ENCODE measurements around the gene RNF130. TPM values are rescaled to one million over a fixed set of nuclear protein-coding genes. Genes with fewer than 3 reads are reported as not detected.
"Not testable (repeated sequence)": the region's sequence is repeated elsewhere in the genome, so short reads cannot be mapped to it uniquely, and the experiment has no call there.

The RNF130 gene
- total RNA-seq, 2 donors from 2014 or later = 39.7 to 52.1 TPM

DNA sequence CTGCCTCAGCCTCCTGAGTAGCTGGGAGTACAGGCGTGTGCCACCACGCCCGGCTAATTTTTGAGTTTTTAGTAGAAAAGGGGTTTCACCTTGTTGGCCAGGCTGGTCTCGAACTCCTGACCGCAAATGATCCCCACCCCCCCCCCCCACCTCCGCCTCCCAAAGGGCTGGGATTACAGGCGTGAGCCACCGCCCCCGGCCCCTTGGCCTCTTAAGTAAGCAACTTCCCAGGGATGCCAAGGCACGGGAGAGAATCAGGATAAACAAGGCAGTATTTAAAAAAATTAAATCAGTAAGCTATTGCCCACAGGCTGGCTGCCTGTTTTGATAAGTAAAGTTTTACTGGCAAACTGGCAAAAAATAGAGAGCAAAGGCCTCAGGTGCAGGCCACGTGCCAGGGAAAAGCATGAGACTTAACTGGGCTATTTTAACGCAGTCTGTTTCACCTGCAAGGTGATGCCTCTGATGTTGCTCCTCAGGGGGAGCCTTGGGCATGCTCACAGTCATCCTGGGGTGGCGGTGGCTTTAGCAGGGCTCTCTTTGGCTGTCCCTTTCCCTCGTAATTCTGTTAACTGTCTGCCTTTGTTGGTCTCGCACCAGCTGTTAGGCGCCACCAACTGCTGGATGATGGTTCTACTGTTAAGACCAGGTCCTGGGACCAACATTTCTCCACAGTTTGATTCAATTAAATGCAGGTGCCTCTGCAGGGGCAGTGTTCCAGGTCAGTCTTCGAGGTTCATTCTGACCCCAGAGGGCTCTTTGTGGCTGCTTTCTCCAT is 19.4 kb upstream of the RNF130 start:
- DNase-seq (peak; percentile 54 to 59), ATAC-seq (peak; percentile 82)
- intact Hi-C loops (cut with DNase I, micrococcal nuclease) = no loop called here

DNA sequence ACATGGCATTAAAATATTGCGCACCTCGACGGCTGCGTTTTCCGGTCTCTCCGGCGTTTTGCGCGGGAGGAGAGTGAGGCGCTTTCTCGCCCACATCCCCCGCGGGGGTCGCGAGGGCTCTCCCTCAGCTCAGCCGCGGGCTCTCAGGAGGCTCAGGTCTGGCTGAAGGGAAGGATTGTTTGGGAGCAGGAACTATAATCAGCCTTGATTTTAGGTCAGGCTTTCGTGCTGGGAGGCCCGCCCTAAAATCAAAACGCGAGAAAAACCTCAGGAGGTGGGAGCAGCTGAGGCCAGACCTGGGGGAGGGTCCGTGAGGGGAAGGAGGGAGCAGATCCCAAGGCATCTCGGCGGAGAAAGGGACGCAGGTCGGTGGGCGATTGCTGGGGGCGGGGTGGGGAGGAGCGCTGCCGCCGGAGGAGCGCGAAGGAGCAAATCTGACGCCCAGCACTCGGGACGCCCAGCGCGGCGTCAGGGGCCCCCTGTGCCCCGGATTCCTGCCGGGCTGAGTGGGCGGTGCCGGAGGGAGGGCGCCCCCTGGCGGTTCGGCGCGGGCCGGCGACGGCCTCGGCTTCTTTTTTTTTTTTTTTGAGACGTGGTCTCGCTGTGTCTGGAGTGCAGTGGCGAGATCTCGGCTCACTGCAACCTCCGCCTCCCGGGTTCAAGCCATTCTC is 18.7 kb upstream of the RNF130 start:
- intact Hi-C loops (cut with DNase I, micrococcal nuclease) = no loop called here
- DNase-seq (peak; percentile 49 to 78), ATAC-seq (peak; percentile 81)

DNA sequence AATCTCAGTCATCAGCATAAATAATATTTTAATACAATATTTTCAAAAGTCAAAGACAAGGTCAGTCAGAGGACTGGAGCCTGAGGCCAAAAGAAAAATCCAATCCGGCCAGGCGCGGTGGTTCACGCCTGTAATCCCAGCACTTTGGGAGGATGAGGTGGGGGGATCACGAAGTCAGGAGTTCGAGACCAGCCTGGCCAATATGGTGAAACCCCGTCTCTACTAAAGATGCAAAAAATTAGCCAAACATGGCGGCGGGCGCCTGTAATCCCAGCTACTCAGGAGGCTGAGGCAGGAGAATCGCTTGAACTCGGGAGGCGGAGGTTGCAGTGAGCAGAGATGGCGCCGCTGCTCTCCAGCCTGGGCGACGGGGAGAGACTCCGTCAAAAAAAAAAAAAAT is 18.1 kb upstream of the RNF130 start:
- DNase-seq = not testable (repeated sequence)
- intact Hi-C loops (cut with DNase I, micrococcal nuclease) = loop anchor here in 1 of 2 donors (10.0 kb wide), 1 partner anchor 105 kb away; no protein-coding TSS in a partner anchor

DNA sequence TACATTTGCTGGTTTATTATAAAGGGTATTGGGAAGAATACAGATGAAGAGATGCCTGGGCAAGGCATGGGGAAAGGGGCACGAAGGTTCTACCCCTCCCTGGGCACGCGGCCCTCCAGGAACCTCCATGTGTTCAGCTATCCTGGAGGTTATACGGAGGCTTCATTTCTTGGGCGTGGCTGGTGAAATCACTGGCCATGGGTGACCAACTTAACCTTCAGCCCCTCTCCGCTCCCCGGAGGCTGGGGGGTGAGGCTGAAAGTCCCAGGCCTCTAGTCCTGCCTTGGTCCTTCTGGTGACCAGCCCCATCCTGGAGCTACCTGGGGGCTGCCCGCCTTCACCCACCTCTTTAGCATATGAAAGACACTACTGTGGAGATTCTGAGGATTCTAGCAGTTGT is 17.0 kb upstream of the RNF130 start:
- no peak for ATAC-seq
- intact Hi-C loops (cut with DNase I, micrococcal nuclease) = loop anchor here in 1 of 2 donors (10.0 kb wide), 1 partner anchor 104 kb away; no protein-coding TSS in a partner anchor
- DNase-seq = no peak

More for the DNA sequence above, 18.1 kb upstream of the RNF130 start:
- ATAC-seq = not testable (repeated sequence)

DNA sequence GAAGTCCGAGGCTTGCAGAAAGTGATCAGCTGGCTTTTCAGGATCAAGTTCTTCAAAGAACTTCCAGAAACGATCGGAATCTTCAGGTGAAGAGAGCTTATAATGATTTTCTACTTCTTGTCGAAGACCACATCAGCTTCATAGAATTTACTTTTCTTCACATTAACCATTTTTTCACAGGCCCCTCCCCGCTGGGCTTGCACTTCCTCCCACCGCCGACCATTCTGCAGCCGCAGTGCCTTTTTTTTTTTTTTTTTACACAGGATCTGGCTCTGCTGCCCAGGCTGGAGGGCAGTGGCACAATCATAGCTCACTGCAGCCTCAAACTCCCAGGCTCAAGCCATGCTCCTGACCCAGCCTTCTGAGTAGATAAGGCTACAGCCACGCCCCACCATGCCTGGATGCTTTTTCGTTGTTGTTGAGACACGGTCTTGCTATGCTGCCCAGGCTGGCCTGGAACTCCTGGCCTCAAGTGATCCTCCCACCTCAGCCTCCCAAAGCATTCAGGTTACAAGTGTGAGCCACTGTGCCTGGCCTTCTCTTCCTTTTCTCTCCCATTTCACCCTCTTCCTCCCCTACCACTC is 15.3 kb upstream of the RNF130 start:
- intact Hi-C loops (cut with DNase I, micrococcal nuclease) = loop anchor here in 1 of 2 donors (10.0 kb wide), 1 partner anchor 102 kb away; no protein-coding TSS in a partner anchor
- DNase-seq (no peak), ATAC-seq (no peak)

DNA sequence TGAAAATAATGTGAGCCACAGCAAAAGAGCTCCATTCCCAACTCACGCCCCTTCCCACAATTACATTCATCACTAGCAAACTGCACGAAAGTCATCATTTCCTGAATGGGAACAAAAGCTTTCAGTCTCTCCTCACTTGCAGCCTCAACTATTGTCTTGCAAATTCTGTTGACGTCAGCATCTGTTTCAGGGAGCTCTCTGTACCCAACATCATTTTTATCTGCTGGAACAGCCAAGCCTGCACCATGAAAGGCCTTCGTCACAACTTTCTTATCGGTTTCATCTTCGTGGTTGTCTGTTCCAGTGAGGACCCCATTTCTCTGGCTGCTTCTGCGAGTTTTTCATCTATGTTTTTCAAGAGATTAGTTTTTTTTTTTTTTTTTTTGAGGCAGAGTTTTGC is 14.3 kb upstream of the RNF130 start:
- ATAC-seq = no peak
- DNase-seq = no peak
- intact Hi-C loops (cut with DNase I, micrococcal nuclease) = loop anchor here in 1 of 2 donors (10.0 kb wide), 1 partner anchor 101 kb away; no protein-coding TSS in a partner anchor

DNA sequence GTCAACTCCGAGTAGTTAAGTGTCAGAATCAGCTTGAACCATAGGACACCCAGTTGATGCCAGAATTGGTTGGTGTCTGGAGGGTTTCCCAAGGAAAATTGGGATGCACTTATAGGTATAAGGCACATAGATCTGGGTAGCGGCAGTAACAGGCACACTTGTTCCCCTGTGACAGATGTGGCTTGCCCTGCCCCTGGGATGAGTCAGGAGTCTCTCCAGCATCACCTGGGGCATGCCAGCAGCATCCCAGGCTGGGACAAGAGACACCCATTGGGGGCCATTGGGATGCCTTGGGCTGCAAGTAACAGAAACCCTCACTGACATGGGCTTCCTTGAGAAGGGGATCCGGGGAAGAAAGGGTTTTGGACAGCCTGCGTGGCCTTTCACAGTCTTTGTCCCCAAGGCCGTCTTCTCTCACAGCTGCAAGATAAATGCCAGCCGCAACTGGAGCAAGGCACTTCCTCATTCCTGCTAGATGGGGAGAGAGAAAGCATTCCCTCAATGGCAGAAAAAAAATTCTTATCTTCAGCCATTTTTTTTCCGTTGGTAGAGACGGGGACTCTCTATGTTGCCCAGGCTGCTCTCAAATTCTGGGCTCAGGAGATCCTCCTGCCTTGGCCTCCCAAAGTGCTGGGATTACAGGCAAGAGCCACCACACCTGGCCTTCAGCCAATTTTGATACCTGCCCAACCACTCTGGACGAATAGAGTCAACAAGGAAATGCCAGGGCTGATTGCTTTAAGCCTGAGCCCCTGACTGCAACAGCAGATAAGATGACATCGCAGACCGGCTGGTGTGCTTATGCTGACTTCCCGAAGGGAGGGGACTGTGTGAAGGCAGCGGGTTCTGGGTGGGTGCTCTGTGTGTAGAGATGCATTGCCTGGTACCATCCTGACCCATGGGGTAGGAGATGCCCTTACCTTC is 13.3 kb upstream of the RNF130 start:
- intact Hi-C loops (cut with DNase I, micrococcal nuclease) = loop anchor here in 1 of 2 donors (10.0 kb wide), 1 partner anchor 100 kb away; no protein-coding TSS in a partner anchor
- DNase-seq = peak; percentile 80 to 88
- ATAC-seq = peak; percentile 97

DNA sequence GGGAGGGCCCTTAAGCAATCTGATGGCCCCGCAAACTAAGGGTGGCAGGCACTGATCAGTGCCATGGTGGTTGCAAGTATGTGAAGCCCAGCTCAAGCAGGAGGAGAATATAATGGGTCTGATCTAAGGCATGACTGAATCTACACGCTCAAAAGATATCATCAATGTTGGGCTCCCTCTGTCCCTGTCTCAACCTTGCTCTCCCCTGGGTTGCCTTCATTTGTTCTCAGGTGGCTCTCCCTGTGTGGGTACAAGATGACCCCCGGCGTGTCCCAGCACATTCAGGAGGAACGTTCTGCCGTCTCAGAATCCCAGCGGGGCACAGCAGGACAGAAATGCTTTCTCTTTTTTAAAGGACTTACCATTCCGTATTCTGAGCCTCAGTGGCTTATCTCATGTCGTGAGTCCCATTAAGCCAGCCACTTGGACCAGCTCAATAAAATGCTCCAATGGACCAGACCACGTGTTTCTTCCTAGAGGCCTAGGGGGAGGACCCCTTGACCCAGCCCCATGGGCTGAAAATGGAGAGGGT is 12.0 kb upstream of the RNF130 start:
- intact Hi-C loops (cut with DNase I, micrococcal nuclease) = loop anchor here in 1 of 2 donors (10.0 kb wide), 1 partner anchor 99 kb away; no protein-coding TSS in a partner anchor
- ATAC-seq (no peak), DNase-seq (no peak)

DNA sequence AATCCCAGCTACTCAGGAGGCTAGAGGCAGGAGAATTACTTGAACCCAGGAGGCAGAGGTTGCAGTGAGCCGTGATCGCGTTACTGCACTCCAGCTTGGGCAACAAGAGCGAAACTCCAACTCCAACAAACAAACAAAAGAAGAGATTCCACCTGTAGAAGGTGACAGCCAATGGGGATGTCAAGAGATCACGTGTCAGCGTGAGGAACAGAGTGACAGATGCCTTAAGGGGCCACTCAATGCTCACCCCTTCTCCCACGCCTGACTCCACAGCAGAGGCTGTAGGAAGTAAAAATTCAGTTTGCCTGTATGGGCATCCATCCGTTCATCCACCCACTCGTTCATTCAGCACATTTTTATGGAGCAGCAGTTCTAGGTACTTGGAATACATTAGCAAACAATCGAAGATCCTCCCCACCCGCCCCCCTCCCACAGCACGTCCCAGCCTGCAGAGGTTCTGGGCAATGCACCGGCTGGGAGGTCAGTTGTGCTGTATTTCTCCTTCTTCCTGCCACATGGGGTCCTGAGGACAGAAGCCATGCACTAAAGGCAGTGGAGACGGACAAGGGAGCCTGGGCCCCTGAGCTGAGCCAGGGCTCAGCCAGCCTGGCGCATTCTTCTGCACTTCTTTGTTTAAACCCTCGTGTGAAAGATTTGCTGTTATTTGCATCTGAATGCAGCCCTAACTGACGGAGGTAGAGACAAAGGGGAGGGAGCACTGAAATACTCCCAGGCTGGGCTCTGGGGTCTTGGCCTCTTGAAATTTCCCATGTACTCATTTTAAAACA is 11.3 kb upstream of the RNF130 start:
- ATAC-seq (no peak), DNase-seq (no peak)
- intact Hi-C loops (cut with DNase I, micrococcal nuclease) = loop anchor here in 1 of 2 donors (10.0 kb wide), 1 partner anchor 98 kb away; no protein-coding TSS in a partner anchor

DNA sequence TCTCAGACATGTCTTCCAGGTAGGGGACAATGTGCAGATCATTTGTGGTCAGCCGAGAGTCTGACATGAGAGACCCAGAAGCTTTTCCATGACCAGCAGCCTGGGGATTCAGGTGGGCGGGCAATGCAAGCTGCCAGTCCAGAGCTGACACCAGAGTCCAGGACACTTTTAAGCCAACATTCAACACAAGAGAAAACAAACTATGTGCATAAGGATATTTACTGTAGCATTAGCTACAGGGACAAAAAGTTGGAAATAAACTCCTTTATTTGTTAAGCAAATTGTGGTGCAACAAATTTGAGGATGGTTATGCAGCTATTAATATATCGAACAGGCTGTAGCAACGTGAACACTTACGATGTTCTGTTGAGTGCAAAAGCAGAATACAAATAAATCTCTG is 9.9 kb upstream of the RNF130 start:
- intact Hi-C loops (cut with DNase I, micrococcal nuclease) = loop anchor here in 1 of 2 donors (10.0 kb wide), 1 partner anchor 97 kb away; no protein-coding TSS in a partner anchor
- no peak for ATAC-seq
- no peak for DNase-seq

DNA sequence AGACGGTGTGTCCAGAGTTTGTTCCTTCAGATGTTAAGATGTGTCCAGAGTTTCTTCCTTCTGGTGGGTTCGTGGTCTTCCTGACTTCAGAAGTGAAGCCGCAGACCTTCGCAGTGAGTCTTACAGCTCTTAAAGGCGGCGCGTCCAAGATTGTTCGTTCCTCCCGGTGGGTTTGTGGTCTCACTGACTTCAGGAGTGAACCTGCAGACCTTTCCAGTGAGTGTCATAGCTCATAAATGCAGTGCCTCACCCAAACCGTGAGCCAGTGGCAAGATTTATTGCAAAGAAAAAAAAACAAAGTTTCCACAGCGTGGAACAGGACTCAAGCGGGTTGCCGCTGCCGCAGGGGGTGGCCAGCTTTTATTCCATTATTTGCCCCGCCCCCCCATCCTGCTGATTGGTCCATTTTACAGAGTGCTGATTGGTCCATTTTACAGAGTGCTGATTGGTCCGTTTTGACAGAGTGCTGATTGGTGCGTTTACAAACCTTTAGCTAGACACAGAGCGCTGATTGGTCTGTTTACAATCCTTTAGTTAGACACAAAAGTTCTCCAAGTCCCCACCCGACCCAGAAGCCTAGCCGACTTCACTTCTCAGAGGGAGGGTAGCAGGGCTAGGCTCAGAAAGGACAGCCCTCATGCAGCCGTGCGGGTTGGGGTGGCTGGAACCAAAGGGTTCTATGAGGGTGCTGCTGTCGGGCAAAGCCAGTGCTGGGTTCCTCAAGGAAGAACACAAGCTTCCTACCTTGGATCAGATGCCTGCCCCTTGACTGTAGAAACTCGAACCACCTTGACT is 9.1 kb upstream of the RNF130 start:
- DNase-seq = no peak
- ATAC-seq = no peak
- intact Hi-C loops (cut with DNase I, micrococcal nuclease) = loop anchor here in 1 of 2 donors (10.0 kb wide), 1 partner anchor 96 kb away; no protein-coding TSS in a partner anchor

DNA sequence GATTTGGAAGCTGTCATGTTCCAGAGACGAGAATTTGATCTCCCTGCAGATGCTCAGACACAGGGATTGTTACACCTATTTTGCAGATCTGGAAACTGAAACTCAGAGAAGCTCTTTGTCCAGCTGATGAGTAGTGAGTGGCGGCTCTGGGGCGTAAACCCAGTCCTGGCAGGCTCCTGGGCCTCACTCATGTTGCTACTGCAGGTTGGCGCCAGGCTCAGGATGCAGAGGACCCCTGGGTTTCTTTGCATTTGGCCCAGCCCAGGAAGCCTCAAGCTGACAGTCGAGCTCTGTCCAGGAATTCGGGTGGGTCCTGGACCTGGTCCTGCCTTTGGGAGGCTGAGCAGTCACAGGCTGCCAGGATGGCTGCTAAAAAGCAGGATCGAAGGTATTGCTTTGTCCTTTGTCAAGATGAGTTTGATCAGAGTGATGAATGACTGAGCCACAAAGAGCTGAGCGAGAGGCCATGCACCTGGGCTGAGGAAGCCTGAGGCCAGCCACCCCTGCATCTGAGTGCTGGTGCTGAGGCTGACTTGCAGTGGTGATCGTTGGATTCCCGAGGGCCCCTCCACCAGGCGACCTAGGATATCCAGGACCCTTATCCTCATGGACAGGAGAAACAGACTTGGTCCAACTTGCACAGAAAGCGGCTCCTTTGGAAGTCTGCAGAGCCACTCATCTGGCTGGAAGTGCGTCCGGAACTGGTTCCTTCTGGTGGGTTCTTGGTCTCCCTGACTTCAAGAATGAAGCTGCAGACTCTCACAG is 8.3 kb upstream of the RNF130 start:
- DNase-seq (no peak), ATAC-seq (no peak)
- intact Hi-C loops (cut with DNase I, micrococcal nuclease) = loop anchor here in 1 of 2 donors (10.0 kb wide), 2 partner anchors 95 to 165 kb away; no protein-coding TSS in a partner anchor

DNA sequence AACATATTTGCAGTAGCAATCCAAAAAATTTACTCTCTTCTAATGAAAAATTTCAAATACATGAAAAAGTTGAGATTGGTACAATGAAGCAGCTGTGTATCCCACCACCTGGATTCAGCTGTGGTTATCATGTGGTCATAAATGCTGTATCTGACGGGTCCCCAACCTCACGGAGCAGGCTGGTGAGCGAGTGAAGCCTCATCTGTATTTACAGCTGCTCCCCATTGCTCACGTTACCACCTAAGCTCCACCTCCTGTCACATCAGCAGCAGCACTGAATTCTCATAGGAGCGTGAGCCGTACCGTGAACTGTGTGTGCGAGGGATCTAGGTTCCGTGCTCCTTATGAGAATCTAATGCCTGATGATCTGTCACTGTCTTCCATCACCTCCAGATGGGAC is 6.8 kb upstream of the RNF130 start:
- intact Hi-C loops (cut with DNase I, micrococcal nuclease) = loop anchor here in 1 of 2 donors (10.0 kb wide), 1 partner anchor 164 kb away; no protein-coding TSS in a partner anchor
- DNase-seq (no peak), ATAC-seq (no peak)

DNA sequence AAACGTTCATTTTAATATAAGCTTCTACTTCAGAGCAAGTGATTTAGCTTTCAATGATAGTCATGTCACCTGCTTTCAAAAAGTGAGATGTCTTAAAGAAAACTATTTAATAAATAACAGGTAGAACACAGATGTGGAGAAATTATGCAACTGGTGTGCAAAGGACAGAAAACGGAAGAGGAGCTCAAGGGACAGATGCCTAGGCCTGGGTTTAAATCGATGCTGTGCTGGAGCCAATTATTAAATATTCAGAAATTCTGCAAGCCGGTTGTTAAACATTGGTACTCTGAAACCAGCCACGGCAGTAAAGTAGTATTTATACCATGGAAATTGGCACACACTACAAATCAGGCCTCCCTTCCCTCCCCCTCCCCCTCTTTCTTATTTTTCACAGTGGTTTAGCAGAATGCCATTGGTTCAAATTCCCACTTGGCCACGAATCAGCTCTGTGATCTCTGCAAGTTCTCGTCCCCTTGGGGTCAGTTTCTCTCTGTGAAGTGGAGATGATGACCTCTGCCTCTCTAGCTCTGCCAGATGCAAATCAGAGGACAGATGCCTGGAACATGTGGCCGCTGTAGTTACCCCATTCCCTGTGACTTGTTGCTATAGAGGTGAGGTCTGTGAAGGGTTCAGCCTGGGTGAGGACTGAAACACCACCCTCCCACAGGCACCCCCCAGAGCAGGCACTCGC is 6.2 kb upstream of the RNF130 start:
- DNase-seq (no peak), ATAC-seq (no peak)
- intact Hi-C loops (cut with DNase I, micrococcal nuclease) = loop anchor here in 1 of 2 donors (10.0 kb wide), 1 partner anchor 163 kb away; no protein-coding TSS in a partner anchor

DNA sequence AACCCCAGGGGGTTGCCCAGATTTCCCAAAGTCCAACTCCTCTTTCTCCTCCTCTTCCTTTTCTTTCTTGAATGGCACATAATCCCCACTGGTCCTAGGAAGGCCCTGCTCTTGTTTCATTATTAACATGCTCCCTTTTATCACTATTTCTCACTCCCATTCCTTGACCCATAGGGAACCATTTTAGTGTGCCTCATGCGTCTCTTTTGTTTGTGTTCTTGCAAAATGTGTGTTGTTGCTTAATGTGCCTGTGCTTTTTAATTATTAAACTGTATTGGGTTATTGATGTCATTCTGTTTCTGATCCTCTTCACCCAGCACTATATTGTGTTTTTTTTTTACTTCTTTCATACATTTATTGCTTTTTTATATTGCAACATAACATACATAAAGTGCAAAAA is 4.1 kb upstream of the RNF130 start:
- intact Hi-C loops (cut with DNase I, micrococcal nuclease) = loop anchor here in 1 of 2 donors (10.0 kb wide), 1 partner anchor 161 kb away; no protein-coding TSS in a partner anchor
- ATAC-seq (no peak), DNase-seq (no peak)
